GM12875 (cell line): Measurements from ENCODE around the gene HIF1A.

Experiments
- H3K4me3 ChIP-seq: one replicate; pipeline ENCODE4 v1.5.1; 2011; ENCODE audit warnings: low read depth, low read length, control low read depth
- CTCF ChIP-seq: IDR thresholded peaks from 2 replicates; pipeline ENCODE4 v1.5.1; 2011; ENCODE audit warnings: low read depth, mild to moderate bottlenecking, control low read depth, inconsistent platforms, low read length, moderate library complexity, borderline replicate concordance; ENCODE audit not compliant: insufficient read depth

HIF1A gene

DNA sequence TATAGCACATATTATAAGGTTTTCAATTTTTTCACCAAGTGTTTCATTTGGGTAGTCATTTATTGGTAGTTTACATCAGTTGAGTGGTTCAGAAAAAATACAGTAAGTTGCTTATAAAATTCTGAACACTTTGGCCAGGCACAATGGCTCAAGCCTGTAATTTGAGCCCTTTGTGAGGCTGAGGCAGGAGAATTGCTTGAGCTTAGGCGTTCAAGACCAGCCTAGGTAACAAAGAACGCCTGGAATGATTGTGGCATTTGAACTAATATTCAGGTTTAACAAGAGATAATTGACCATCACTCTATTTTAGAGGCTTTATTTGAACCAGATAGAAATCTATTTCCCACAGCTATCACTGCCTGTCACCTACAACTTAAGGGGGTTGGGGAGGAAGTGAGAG is 22.7 kb downstream of the HIF1A start:
- no peak overlapping the region for H3K4me3 ChIP-seq
- TF ChIP-seq CTCF: no peak

GRCh38 chr14:61719344-61720293 is 24.3 kb downstream of the HIF1A start:
- no peak for TF ChIP-seq CTCF
- no peak overlapping the region for H3K4me3 ChIP-seq

DNA sequence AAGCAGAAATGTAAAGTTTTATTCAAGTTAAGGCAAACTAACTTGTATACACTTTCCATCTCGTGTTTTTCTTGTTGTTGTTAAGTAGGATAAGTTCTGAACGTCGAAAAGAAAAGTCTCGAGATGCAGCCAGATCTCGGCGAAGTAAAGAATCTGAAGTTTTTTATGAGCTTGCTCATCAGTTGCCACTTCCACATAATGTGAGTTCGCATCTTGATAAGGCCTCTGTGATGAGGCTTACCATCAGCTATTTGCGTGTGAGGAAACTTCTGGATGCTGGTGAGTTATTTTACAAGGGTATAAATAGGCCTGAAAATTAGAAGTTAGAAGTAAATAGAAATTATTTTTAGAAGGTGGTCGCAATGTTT is 25.0 kb downstream of the HIF1A start:
- TF ChIP-seq CTCF: no peak
- H3K4me3 ChIP-seq: no peak overlapping the region

DNA sequence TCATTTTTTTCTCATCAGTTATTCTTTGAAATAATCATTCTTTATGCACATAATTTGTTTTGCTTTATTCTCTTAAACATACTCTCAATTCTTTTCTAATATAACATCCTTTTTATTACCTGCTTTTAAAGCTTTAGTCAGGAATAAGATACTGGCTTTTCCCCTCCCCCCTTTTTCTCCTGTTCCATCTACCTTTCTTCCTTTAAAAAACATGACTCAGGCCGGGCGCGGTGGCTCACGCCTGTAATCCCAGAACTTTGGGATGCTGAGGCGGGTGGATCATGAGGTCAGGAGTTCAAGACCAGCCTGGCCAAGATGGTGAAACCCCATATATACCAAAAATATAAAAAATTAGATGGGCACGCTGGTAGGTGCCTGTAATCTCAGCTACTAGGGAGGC is 25.4 kb downstream of the HIF1A start:
- TF ChIP-seq CTCF: no peak
- no peak overlapping the region for H3K4me3 ChIP-seq

DNA sequence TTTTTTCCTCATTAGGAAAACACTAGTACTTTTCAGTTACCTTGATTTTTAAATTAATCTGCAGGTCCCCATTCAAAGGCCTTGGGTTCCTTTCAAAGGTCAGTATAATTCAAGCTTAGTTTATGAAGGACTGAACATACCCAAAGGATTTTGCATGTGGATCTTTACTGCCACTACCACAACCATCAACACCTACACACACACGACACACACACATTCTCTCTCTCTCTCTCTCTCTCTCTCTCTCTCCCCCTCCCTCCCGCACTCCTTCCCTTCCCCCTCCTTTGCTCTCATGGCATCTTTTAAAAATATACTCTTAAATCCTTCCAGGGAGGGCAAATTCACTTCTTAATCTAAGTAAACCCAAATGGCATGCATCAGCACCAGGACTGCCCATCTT is 28.8 kb downstream of the HIF1A start:
- no peak for TF ChIP-seq CTCF
- no peak overlapping the region for H3K4me3 ChIP-seq

- no peak overlapping the region for H3K4me3 ChIP-seq
- TF ChIP-seq CTCF: no peak
Observed at GRCh38 chr14:61726778-61727658, 31.7 kb downstream of the HIF1A start.
